Gastrocnemius medialis (tissue), 4 donors: ENCODE results near the gene KLB. TPM values are rescaled to one million over a fixed set of nuclear protein-coding genes. Genes with fewer than 3 reads are reported as not detected.
"Not testable (repeated sequence)": the region's sequence is repeated elsewhere in the genome, so short reads cannot be mapped to it uniquely, and the experiment has no call there.

Experiments
- ATAC-seq, 2 donors: fragments of 150-250 bp; one replicate each; pipeline ENCODE4 v1.9.1; 2016
- DNase-seq, 2 donors: peaks; one replicate each; pipeline ENCODE4 v3.0.0-alpha.2; 2019
- H3K27ac ChIP-seq, 4 donors: fragments of 200-600 bp; sonication (generic); 1 replicate in 1 of 4; 2 replicates in 3 of 4; pipeline ENCODE4 v1.5.1; 2016 to 2018; ENCODE audit warnings: mild to moderate bottlenecking in 2 of 4, moderate library complexity in 1 of 4
- H3K27me3 ChIP-seq, 3 donors: fragments of 200-600 bp; sonication (generic) in 2 of 3; 1 replicate in 1 of 3; 2 replicates in 2 of 3; pipeline versions ENCODE4 v1.5.1 to v1.6.0; 2016 to 2019; ENCODE audit warnings: mild to moderate bottlenecking in 1 of 3, moderate library complexity in 1 of 3
- H3K36me3 ChIP-seq, 2 donors: fragments of 200-600 bp; sonication (generic) in 1 of 2; one replicate each; pipeline ENCODE4 v1.5.1; 2017 to 2018
- H3K4me1 ChIP-seq, 2 donors: fragments of 200-600 bp; sonication (generic) in 1 of 2; one replicate each; pipeline ENCODE4 v1.5.1; 2016 to 2017; ENCODE audit warnings: mild to moderate bottlenecking in 2 of 2
- H3K4me3 ChIP-seq, 4 donors: fragments of 200-600 bp; sonication (generic) in 3 of 4; 1 replicate in 1 of 4; 2 replicates in 3 of 4; pipeline ENCODE4 v1.5.1; 2016 to 2019; ENCODE audit warnings: mild to moderate bottlenecking in 2 of 4
- H3K9me3 ChIP-seq, 3 donors: fragments of 200-600 bp; sonication (generic) in 2 of 3; 1 replicate in 1 of 3; 2 replicates in 2 of 3; pipeline ENCODE4 v1.5.1; 2016 to 2019
- CTCF ChIP-seq, 5 experiments: fragments of 450-650 bp in 3 of 5; fragments of 200-600 bp in 2 of 5; sonication (generic) in 2 of 5; IDR thresholded peaks in 4 of 5; conservative IDR thresholded peaks in 1 of 5; 1 replicate in 4 of 5; 2 replicates in 1 of 5; pipeline ENCODE4 v1.5.1; 2016 to 2019; ENCODE audit warnings: antibody characterized with exemption in 5 of 5, mild to moderate bottlenecking in 3 of 5, moderate library complexity in 3 of 5
- POLR2A ChIP-seq, 2 donors: fragments of 450-650 bp; IDR thresholded peaks; one replicate each; pipeline ENCODE4 v1.6.1; 2017; ENCODE audit warnings: antibody characterized with exemption in 2 of 2, mild to moderate bottlenecking in 2 of 2, moderate library complexity in 2 of 2
- in situ Hi-C, 4 donors: fragments of 200-750 bp; cut with MboI; loops; one replicate each; pipeline versions ENCODE4 v1.15.0 to v1.8.0; 2017; ENCODE audit warnings: low sequenced_read_pairs in 4 of 4
- intact Hi-C: fragments of 100-400 bp; cut with DNase I; formaldehyde crosslinking; loops from one replicate; pipeline ENCODE4 v1.15.1; 2023; ENCODE audit warnings: low total_unique reads
- total RNA-seq, 4 donors: library from RNA; depleted of rRNA; stranded (reverse); fragments of >200 nt; gene quantifications; one replicate each; pipeline versions ENCODE4 v1.1.0 to v1.2.3, GENCODE V29; 2016

The KLB gene
- total RNA-seq, 4 donors from 2014 or later: 0.13 TPM; not detected in 3

DNA sequence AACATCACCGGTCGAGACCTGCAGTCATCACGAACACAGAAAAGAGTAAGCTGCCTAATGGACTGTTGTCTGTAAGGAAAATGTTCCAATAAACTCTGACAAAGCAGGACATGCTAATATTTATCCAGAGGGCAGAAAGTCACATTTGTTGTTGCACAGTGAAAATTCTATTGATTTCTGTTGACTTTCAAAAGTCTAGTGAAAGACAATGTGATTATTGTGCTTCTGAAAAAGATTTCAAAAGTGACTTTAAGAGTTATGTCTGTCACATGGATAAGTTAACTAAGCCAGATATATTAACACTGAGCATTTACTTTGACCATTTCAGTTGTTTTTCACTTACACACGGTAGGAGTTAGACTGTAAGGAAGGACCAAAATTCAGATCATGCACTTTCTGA lies 31.3 kb upstream of the KLB start:
- intact Hi-C loops: no loop called here
- no peak for ATAC-seq
- in situ Hi-C loops: no loop called here

DNA sequence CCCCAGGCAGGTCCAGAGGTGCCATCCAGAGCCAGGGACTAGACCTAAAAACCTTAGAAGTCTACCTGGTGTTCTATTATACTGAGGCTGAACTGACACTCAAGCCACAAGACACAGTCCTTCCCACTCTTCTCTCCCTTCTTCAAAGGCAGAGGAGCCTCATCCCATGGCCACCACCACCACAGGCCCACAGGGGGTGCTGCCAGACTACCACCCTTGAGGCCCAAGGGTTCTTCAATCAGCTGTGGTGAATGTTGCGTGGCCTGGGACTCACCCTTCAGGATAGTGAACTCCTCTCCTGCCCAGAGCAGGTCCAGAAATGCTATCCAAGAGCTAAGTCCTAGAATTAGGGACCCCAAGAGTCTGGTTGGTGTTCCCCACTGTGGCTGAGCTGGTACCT lies 23.0 kb upstream of the KLB start:
- DNase-seq (no peak), ATAC-seq (no peak)
- no peak overlapping the region for H3K27ac ChIP-seq
- no peak overlapping the region for H3K4me3 ChIP-seq
- H3K4me1 ChIP-seq: no peaks in the 10 kb centered on the region
- H3K27me3 ChIP-seq: no peaks in the 10 kb centered on the region
- in situ Hi-C loops: no loop called here
- no peaks in the 10 kb centered on the region for H3K36me3 ChIP-seq
- TF ChIP-seq CTCF (IDR thresholded peaks at IDR 0.05 in 4 of 5, conservative IDR thresholded peaks at IDR 0.05 in 1 of 5) (no peak), POLR2A (IDR thresholded peaks at IDR 0.05) (no peak)
- H3K9me3 ChIP-seq: no peaks in the 10 kb centered on the region
- intact Hi-C loops: no loop called here

More for the DNA sequence above, 31.3 kb upstream of the KLB start:
- TF ChIP-seq CTCF (IDR thresholded peaks at IDR 0.05 in 4 of 5, conservative IDR thresholded peaks at IDR 0.05 in 1 of 5): no peak
- TF ChIP-seq POLR2A (IDR thresholded peaks at IDR 0.05): no peak
- DNase-seq: no peak
- no peaks in the 10 kb centered on the region for H3K36me3 ChIP-seq
- no peak overlapping the region for H3K27ac ChIP-seq
- H3K4me1 ChIP-seq: no peaks in the 10 kb centered on the region
- no peaks in the 10 kb centered on the region for H3K9me3 ChIP-seq
- no peaks in the 10 kb centered on the region for H3K27me3 ChIP-seq
- H3K4me3 ChIP-seq: no peak overlapping the region

DNA sequence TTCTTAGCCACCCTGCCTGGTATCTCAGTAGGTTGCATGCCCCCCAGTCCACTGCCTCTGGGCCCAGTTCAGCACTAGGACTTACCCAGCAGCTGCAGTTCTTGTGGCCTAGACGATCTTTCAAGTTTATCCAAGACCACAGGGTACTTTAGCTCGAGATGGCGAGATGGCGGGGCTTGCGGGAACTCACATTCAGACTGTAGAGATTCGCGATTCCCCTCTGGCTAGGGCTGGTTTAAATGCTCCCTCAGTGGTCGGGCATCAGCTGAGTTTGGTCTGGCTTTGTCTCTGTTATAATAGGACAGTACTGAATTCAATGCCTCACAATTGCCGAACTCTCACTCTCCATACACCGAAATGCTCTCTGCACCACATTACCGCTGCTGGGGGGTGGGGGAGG lies 22.2 kb upstream of the KLB start:
- TF ChIP-seq CTCF (IDR thresholded peaks at IDR 0.05 in 4 of 5, conservative IDR thresholded peaks at IDR 0.05 in 1 of 5) (no peak), POLR2A (IDR thresholded peaks at IDR 0.05) (no peak)
- ATAC-seq (no peak), DNase-seq (no peak)
- Histone ChIP-seq H3K9me3 (no peaks in the 10 kb centered on the region), H3K4me3 (no peak overlapping the region), H3K36me3 (no peaks in the 10 kb centered on the region), H3K27ac (no peak overlapping the region), H3K4me1 (no peaks in the 10 kb centered on the region), H3K27me3 (no peaks in the 10 kb centered on the region)
- in situ Hi-C loops (no loop called here), intact Hi-C loops (no loop called here)

GRCh38 chr4:39390603-39391002 lies 16.1 kb upstream of the KLB start:
- intact Hi-C loops (no loop called here), in situ Hi-C loops (no loop called here)
- Histone ChIP-seq H3K4me3 (no peak overlapping the region), H3K4me1 (no peaks in the 10 kb centered on the region), H3K9me3 (no peaks in the 10 kb centered on the region), H3K27me3 (no peaks in the 10 kb centered on the region), H3K27ac (no peak overlapping the region), H3K36me3 (no peaks in the 10 kb centered on the region)
- ATAC-seq (no peak), DNase-seq (no peak)
- TF ChIP-seq POLR2A (IDR thresholded peaks at IDR 0.05) (no peak), CTCF (IDR thresholded peaks at IDR 0.05 in 4 of 5, conservative IDR thresholded peaks at IDR 0.05 in 1 of 5) (no peak)

- Histone ChIP-seq H3K27me3 (no peaks in the 10 kb centered on the region), H3K36me3 (no peaks in the 10 kb centered on the region), H3K4me3 (no peak overlapping the region), H3K4me1 (no peaks in the 10 kb centered on the region), H3K9me3 (no peaks in the 10 kb centered on the region), H3K27ac (no peak overlapping the region)
- TF ChIP-seq POLR2A (IDR thresholded peaks at IDR 0.05) (no peak), CTCF (IDR thresholded peaks at IDR 0.05 in 4 of 5, conservative IDR thresholded peaks at IDR 0.05 in 1 of 5) (no peak)
- ATAC-seq (no peak), DNase-seq (no peak)
- in situ Hi-C loops (no loop called here), intact Hi-C loops (no loop called here)
Observed at GRCh38 chr4:39394706-39395105, 12.0 kb upstream of the KLB start.

GRCh38 chr4:39401640-39402039 lies 5.1 kb upstream of the KLB start:
- H3K27ac ChIP-seq, H3K9me3 ChIP-seq, intact Hi-C loops, H3K27me3 ChIP-seq, DNase-seq, H3K36me3 ChIP-seq, ATAC-seq, H3K4me1 ChIP-seq, in situ Hi-C loops, H3K4me3 ChIP-seq: not testable (repeated sequence)
